GM19099 (cell line): Measurements from ENCODE around the gene PSMB3.

Experiments used
- POLR2A ChIP-seq: IDR thresholded peaks from 3 replicates; pipeline ENCODE4 v1.6.1; 2011; ENCODE audit warnings: low read depth; ENCODE audit not compliant: insufficient read length; ENCODE audit errors: extremely low read depth

The PSMB3 gene

DNA sequence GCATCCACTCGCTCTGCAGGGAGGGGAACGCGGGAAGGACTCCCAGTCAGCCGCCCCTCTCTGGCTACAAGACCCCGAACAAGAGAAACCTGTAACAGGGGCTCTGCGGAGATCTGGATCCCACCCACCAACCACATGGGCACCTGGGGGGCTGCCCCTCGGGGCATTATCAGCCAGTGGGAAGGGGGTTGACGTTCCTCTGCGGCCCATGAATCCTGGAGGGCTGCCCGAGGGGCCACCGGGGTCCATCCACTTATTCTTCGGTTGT, 2.6 kb upstream of the PSMB3 start:
- TF ChIP-seq POLR2A = no peak

DNA sequence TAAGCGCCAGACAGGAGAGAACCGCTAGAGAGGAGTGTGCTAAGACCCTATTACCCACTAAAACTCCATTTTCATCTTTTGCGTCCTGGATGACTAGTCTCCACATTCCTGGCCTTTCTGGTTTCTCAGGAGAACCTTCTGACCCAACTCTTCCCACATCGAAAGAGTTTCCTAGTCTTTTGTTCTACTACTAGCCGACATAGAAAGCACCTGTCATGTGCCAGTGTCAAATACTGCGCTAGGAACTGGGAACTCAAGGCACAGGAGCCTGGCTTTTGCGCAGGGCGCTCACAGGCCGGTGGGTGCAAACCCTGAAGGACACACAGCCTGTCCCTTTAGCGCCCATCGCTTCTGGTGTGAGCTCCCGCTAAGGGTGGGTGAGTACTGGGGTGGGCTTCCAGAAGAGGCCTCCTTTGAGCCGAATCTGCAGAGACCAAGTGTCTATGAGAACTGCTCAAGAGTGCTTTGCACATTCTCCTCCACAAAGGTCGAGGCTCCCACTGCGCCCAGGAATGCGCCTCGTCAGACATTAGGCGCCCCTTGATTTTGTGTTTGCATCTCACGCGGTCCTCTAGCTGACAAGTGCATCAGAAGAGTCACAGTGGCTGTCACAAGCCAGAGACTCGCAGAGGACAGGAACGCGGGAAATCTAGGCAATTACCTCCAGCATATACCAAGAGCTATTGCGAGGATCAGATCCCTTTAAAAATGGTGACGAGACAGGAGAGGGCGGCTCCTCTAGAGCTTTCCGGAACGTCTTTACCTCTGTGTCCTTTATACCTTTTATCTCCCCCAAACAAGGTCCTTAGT, 2.0 kb upstream of the PSMB3 start:
- TF ChIP-seq POLR2A = no peak

DNA sequence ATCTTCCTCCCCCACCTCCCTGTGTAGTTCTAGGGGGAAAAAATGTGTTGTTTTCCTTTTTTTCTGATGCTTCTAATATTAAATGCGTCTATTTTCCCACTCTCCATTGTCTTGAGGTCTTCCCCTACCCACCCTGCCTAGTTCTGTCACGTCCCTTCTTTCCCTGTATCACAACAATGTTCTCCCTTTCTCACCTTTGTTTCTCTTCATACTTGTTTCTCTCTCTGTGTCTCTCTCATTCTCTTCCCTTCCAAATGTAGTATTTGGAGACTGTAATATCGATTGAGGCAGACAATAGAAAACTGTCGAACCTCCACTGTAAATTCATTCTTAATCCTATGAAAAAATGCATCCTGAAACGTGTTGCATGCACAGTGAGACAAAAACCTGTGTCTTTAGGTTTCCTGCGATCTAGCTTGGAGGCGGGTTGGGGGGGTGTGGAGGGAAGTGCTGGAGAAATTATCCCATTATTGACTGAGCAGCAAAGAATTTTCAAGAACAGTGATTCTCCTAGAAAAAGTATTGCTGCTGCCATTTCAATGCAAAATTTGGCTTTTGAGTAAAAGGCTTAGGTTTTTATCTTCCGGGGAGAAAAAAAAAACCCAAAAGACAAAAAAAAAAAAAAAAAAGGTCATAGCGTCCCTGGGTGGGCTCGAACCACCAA, 1.3 kb upstream of the PSMB3 start:
- TF ChIP-seq POLR2A = no peak

DNA sequence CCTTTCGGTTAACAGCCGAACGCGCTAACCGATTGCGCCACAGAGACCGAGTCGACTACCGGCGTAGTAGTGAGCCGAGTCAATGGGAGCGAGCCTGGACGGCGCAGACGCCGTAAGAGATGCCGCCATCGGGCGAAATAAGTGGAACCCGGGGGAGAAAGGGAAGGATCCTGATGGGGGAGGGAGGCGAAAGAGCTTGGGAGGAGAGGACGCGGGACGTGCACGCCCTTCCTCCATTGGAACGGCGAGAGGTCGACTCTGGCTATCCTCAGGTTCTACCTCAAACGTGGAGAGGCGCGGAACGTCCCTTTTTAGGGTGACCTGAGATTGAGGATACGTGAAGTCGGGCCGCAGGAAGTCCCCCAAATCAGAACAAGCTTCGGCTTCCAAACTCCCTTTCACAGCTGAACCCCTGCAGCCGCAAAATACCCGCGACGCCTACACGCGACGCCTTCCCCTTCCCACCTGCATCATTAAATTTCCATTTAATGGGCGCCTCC, 683 bp upstream of the PSMB3 start:
- TF ChIP-seq POLR2A = no peak

DNA sequence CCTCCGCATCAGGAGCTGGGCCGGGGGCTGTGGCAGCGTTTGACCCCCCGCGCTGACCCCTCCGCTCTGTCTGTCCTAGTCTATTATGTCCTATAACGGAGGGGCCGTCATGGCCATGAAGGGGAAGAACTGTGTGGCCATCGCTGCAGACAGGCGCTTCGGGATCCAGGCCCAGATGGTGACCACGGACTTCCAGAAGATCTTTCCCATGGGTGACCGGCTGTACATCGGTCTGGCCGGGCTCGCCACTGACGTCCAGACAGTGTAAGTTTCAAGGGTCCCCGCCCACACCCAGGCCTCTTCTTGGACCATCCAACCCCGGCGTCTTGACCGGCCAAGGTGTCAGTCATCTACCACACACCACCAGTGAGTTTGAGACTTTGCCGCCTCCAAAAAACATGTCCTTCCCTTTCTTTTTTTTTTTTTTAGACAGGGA, 548 bp downstream of the PSMB3 start:
- no peak for TF ChIP-seq POLR2A

DNA sequence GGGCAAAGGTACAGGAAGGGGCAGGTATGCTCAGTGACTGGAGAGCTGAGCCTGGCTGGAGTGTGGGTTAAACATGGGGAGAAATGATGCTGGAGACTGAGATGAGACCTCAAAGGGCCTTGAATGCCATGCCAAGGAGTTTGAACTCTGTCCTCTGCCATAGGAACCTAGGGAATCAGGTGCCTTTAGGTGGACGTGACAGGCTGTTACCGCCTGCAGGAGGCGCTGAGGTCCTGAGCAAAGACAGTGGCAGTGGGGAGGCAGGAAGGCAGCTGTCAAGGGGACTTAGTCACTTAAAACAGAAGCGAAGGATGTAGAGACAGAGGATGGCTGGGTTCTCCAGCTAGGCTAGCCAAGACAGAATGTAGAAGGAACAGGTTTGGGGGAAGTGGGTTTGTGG, 9.1 kb downstream of the PSMB3 start:
- no peak for TF ChIP-seq POLR2A

DNA sequence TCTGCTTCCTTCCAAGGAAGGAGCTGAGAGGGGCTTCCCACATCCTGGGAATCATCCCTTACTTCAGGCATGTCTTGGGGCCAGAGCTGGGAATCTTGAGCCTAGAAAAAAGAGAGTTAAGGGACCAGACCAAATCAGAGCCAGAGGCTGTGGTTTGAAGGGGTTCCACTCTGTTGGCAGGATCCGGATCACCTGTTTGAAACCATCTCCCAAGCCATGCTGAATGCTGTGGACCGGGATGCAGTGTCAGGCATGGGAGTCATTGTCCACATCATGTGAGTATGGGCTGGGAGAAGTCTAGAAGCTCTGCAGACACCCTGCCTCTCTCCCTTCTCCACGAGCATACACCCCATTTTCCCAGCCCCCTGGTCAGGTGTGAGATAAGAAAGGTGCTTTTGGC, 9.7 kb downstream of the PSMB3 start:
- no peak for TF ChIP-seq POLR2A

DNA sequence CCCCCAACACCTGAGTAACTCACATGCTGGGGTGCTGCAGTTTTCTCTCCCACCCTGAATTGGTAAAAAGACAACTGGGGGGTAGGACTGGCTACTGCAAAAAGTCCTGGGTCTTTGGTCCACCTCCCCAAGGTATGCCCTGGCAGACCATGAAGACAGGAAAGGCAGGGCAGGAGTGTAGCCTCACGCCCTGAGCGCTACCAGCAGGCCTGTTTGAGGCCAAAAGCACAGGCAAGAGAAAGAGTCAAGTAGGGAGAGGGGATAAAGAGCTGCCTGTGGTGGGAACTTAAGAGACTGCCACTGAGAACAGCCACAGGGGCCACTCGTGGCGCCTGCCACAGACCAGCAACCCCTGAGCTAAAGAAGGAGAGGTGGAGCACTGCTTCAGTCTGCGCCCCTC, 13.8 kb downstream of the PSMB3 start:
- no peak for TF ChIP-seq POLR2A

DNA sequence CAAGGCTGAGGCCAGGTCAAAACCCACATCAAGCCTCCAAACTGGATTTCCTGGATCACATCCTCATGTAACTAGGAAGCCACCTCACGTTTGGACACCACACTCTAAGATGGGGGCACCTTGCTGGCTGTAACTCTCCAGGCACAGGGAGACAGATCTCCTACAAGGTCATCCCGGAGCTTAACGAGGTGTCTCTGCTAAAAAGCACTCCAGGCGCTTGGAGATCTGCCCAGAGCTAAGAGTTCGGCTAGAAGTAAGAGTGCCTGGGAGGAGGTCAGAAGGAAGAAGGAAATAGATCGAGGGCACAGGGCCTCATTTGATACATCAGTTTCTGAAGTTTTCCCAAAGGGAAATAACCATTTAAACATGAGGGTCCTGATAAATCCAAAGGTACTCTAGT, 15.9 kb downstream of the PSMB3 start:
- TF ChIP-seq POLR2A = no peak

DNA sequence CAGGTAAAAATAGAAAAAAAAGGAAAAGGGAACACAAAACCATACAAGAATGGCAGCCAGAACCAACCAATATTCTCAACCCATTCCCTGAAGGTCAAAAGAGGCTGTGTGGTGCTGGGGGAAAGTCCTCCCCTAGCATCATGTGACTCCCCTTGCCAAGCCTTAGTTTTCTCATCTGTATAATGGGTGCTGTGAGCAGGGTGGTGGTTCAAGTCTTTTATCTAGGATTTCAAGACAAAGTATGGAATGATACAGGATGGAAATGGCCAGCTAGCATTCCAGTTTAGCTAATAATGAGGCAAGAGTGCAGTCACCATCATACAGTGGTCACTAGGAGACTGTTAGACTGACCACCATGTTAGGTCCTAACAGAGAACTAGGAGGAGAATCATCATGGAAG, 20.7 kb downstream of the PSMB3 start:
- TF ChIP-seq POLR2A = no peak

DNA sequence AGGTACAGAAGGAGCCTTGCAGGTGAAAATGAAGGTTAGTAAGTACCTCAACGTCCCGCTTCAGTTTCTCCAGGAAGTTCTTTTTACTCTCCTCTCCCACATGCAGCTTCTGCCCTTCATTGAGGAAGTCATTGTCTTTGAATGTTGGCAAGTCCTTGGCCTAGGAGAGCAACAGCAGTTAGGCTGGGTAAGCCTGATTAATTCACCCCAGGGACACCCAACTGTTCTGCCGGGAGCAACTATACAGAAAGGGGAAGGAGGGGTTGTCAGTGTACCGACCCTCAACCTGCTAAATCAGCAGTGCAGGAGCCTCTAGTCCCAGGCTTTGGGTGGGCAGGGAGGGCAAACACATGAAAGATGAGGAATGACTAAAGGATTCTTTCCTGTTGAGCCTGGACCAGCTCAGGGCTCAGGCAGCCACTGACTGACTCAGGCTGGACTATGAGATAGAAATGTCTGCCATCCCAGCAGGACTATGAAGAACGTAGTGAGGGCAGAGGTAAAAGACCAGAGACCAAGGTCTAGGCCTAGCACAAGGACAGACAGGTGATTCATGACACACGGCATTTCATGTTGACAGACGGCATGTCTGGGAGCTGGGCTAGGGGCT, 25.2 kb downstream of the PSMB3 start:
- TF ChIP-seq POLR2A = no peak

DNA sequence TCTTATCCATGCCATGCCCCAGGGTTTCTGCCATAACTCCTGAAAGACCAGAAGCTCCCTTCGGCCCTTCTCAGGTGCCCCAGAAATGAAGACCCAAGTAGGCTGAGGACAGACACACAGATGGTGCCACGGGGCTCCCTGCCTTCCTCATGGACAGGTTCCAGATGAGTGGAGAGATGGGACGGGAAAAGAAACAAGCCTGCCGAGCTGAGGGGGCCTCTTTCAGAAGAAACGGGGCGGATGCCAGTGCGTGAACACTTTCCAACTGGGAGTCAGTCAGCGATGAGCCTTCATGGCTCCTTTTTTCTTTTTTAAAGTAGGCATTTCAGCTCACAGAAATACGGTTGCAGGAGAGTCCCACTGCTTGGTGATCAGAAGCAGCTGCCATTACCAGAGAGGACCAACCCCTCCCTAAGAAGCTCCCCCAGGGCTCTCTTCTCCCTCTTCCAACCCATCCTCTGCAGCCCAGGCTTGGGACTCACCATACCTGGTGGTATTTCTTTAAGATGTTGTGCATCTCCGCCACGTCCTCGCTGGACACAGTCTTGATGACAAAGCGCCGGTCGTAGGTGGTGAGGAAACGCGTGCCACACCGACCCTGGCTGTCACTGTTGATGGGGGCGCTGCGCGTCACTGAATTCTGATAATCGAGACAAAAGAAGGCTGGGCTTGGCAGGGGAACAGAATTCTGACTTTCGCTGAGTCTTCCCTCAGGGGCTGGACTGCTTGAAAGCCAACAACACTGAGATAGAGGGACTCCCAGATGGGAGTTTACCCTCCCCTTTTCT, 27.6 kb downstream of the PSMB3 start:
- no peak for TF ChIP-seq POLR2A

DNA sequence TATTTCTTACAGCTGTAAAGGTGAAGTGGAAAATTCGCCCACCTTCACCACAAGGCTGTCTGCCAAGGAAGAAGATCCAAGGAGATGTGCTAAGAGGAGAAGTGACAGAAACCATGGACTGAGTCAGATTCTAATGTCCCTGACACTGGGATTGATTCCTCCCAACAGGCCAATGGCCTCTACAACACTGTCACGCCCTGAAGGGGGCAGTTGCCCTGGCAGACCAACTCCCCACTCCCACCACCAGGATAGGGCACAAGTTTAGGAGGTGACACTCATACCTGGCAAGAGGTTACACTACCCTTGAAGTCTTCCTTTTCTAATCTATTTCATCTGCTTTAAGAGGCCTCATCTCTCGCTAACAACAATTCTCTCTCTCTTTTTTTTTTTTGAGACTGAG, 30.7 kb downstream of the PSMB3 start:
- no peak for TF ChIP-seq POLR2A

DNA sequence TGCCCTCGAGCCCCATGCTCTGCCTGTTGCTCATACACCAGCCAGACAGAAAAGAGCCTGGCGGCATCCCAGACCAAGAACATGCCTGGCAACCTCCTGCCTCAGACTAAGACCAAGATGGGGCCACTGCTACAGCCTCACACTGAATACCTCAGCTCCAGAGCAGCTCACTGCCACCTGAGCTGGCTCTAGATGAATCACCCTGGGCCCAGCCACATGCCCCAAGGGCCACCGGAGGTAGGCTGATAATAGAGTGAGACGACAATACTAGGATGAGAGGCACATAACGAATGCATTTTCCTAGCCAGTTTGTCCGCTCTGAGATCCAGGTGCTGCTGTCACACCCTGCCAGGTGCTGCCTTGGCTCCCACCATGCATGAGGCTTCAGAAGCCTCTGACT, 33.8 kb downstream of the PSMB3 start:
- no peak for TF ChIP-seq POLR2A

DNA sequence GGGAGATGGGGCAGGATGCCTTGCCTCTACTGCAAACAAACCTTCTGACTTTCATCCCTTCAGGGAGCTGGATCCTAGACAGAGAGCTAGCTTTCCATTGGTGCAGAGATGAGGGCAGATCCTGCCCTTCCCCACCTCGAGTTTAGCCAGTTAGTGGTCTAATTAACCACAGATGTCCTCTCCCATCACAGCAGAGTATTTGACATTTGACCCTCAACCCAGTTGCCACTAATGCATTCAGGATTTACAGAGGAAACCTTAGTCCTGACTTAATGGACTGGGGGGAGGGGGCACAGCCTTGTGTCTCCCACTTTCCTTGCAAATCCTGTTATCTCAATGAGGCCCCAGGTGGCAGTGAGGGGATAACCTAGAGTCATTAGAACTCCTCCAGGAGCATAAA, 36.6 kb downstream of the PSMB3 start:
- no peak for TF ChIP-seq POLR2A

DNA sequence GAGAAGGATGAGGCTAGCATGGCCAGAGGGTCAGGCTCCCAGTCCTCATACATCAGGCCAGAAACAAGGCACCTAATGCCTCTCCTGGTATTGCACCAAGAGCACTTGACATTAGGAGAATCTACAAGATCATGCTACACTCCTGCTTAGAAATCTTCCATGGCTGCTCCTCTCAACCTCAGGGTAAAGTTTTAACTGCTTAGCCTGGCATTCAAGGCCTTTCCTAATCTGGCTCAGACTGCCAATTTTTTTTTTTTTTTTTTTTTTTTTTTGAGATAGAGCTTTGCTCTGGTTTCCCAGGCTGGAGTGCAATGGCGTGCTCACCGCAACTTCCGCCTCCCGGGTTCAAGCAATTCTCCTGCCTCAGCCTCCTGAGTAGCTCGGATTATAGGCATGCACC, 38.6 kb downstream of the PSMB3 start:
- no peak for TF ChIP-seq POLR2A

DNA sequence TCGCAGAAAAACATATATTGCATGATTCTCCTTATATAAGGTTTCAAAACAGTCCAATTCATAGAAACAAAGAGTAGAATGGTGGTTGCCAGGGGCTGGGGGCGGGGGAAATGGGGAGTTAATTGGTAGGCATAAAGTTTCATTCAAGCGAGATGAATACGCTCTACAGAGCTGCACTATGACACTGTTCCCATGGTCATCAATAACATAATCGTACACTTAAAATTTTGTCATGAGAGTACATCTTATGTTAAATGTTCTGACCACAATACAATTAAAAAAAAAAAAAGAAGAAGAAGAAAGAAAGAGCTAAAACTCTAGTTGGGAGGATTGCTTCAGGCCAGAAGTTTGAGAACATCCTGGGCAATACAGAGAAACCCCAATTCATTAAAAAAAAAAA, 41.7 kb downstream of the PSMB3 start:
- TF ChIP-seq POLR2A = no peak
